ENCODE results near the gene TMEM204. TPM values are rescaled to one million over a fixed set of nuclear protein-coding genes. Genes with fewer than 3 reads are reported as not detected.

Gene TMEM204
- total RNA-seq, 4 donors from 2014 or later, result 38.5 to 85.3 (median 66.0) TPM

GRCh38 chr16:1527836-1528811 lies 5.3 kb upstream of the TMEM204 start:
- Histone ChIP-seq H3K4me3 (replicated peaks in 1 of 3) (no peak overlapping the region), H3K27me3 (no peaks in the 10 kb centered on the region), H3K36me3 (peaks cover 9 to 19% of the 10 kb centered on the region in 2 donors), H3K4me1 (peaks cover 0 to 39% of the 10 kb centered on the region in 2 donors), H3K27ac (no peak overlapping the region), H3K9me3 (no peaks in the 10 kb centered on the region)
- 71 to 77% methylated on average over 21 to 30 of the region's 42 CpGs for WGBS, 2 donors
- DNase-seq, result peak; percentile 30 to 34
- intact Hi-C loops (cut with DNase I), result no loop called here
- TF ChIP-seq CTCF (IDR thresholded peaks at IDR 0.05), result no peak
- no peak for TF ChIP-seq POLR2A (IDR thresholded peaks at IDR 0.05)

GRCh38 chr16:1528921-1529537 lies 4.4 kb upstream of the TMEM204 start:
- H3K36me3 ChIP-seq, result peaks cover 10 to 13% of the 10 kb centered on the region in 2 donors
- no peak overlapping the region for H3K27ac ChIP-seq
- intact Hi-C loops (cut with DNase I), result no loop called here
- H3K4me1 ChIP-seq, result peaks cover 0 to 39% of the 10 kb centered on the region in 2 donors
- TF ChIP-seq CTCF (IDR thresholded peaks at IDR 0.05) (no peak), POLR2A (IDR thresholded peaks at IDR 0.05) (no peak)
- DNase-seq, result no peak
- H3K9me3 ChIP-seq, result no peaks in the 10 kb centered on the region
- 96 to 97% methylated on average over 10 of the region's 29 CpGs for WGBS, 2 donors
- no peaks in the 10 kb centered on the region for H3K27me3 ChIP-seq
- no peak overlapping the region for H3K4me3 ChIP-seq (replicated peaks in 1 of 3)

DNA sequence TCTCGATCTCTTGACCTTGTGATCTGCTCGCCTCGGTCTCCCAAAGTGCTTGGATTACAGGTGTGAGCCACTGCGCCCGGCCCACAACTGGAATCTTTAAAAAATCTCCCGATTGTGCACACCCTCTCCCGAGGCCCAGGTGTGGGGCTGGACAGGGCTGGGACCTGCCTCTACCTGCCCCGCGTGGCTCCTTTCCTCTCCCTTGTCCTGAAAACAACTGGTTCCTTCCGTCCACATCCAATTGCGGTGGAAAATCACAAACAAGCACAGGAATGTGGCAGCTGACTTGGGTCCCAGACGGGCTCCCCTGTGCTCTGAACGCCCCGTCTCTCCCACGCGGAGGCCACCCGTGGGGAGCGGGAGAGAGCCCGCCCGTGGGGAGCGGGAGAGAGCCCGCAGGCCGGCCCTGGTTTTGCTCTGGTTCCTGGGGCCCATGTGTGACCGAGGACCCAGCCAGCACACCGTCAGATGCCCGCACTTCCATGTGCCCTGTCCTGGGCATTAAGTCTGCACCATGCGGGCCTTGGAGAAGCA lies 3.0 kb upstream of the TMEM204 start:
- H3K4me3 ChIP-seq (replicated peaks in 1 of 3), result no peak overlapping the region
- H3K36me3 ChIP-seq, result peaks cover 5 to 7% of the 10 kb centered on the region in 2 donors
- no peaks in the 10 kb centered on the region for H3K9me3 ChIP-seq
- H3K27me3 ChIP-seq, result no peaks in the 10 kb centered on the region
- peak overlapping the region; percentile 63 to 90 (median 77) for H3K27ac ChIP-seq
- TF ChIP-seq CTCF (IDR thresholded peaks at IDR 0.05) (no peak), POLR2A (IDR thresholded peaks at IDR 0.05) (no peak)
- 82 to 93% methylated on average over 21 to 27 of the region's 27 CpGs for WGBS, 2 donors
- H3K4me1 ChIP-seq, result peaks cover 0 to 39% of the 10 kb centered on the region in 2 donors
- no peak for DNase-seq
- intact Hi-C loops (cut with DNase I), result no loop called here

DNA sequence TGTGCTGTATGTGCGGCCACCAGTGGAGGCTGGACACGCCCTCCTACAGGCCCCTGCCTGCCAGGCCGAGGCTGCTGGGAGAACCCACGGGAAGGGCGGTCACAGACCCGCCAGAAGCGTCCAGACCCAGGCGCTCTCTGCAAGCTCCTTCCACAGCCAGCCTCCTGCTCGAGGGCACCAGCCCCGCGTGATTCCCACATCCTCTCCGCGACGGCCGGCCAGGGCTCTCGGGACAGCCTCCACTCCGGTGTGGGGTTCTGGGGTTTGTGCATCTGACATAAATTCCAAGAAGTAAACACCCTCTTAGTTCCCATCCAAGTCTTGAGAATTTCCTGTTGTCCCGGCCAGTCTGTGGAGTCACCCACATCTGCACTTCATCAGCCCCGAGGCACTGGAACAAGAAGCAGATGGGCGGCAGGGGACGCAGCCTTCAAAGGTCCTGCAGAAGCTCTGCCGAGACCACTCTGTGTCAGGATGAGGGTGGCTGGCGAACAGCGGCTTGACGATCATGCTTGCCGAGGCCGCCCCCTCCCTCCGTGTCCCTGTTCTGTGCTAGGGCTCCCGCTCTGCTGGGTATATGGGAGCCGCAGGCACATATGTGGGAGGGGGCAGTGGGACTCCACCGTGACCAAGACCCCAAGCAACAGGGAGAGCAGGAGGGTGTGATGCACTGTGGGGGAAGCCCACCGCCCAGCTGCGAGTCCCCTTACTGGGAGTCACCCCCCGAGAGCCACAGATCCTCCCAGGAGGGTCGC lies 2.4 kb upstream of the TMEM204 start:
- H3K4me3 ChIP-seq (replicated peaks in 1 of 3), result no peak overlapping the region
- intact Hi-C loops (cut with DNase I), result no loop called here
- peaks cover 10 to 11% of the 10 kb centered on the region in 2 donors for H3K36me3 ChIP-seq
- peaks cover 0 to 39% of the 10 kb centered on the region in 2 donors for H3K4me1 ChIP-seq
- H3K9me3 ChIP-seq, result no peaks in the 10 kb centered on the region
- H3K27ac ChIP-seq, result peak overlapping the region; percentile 63 to 90 (median 77)
- DNase-seq, result peak in 1 of 2 donors; percentile 15
- H3K27me3 ChIP-seq, result no peaks in the 10 kb centered on the region
- no peak for TF ChIP-seq CTCF (IDR thresholded peaks at IDR 0.05)
- 59 to 86% methylated on average over 27 to 29 of the region's 35 CpGs for WGBS, 2 donors

Measured in thyroid gland (tissue), 4 donors.